HEK293T (cell line): ENCODE data around the gene LIMK1.
"Not testable (repeated sequence)": the region's sequence is repeated elsewhere in the genome, so short reads cannot be mapped to it uniquely, and the experiment has no call there.

Experiments
- CTCF ChIA-PET: fragments of 350-600 bp; formaldehyde crosslinking; extraction: SDS; loops from one replicate; lab custom pipeline; 2021; ENCODE audit warnings: antibody characterized with exemption, inconsistent platforms; lab: Yijun Ruan, JAX
- POLR2A ChIA-PET: fragments of 350-600 bp; formaldehyde crosslinking; extraction: SDS; loops from one replicate; lab custom pipeline; 2020; ENCODE audit warnings: antibody characterized with exemption, inconsistent platforms; lab: Yijun Ruan, JAX
- DNase-seq: peaks from one replicate; pipeline ENCODE4 v3.0.0; 2012; ENCODE audit warnings: mixed read lengths; ENCODE audit errors: extremely low spot score
- ARNT ChIP-seq: fragments of 450-650 bp; IDR thresholded peaks from 2 replicates; pipeline ENCODE4 v1.6.1; 2017; ENCODE audit warnings: mild to moderate bottlenecking
- BHLHE40 ChIP-seq: fragments of 450-650 bp; IDR thresholded peaks from 2 replicates; pipeline ENCODE4 v1.6.1; 2016; ENCODE audit warnings: mild to moderate bottlenecking, moderate library complexity, borderline replicate concordance
- CTBP1 ChIP-seq: fragments of 450-650 bp; IDR thresholded peaks from 2 replicates; pipeline ENCODE4 v1.6.1; 2016; ENCODE audit warnings: borderline replicate concordance
- ELF4 ChIP-seq: fragments of 450-650 bp; IDR thresholded peaks from 2 replicates; pipeline ENCODE4 v1.6.1; 2017; ENCODE audit warnings: antibody characterized with exemption
- FOXA1 ChIP-seq: fragments of 450-650 bp; IDR thresholded peaks from 2 replicates; pipeline ENCODE4 v1.6.1; 2016; ENCODE audit warnings: mild to moderate bottlenecking
- FOXK2 ChIP-seq: fragments of 450-650 bp; IDR thresholded peaks from 2 replicates; pipeline ENCODE4 v1.6.1; 2016; ENCODE audit warnings: mild to moderate bottlenecking
- FOXM1 ChIP-seq: fragments of 450-650 bp; IDR thresholded peaks from 2 replicates; pipeline ENCODE4 v1.6.1; 2017; ENCODE audit warnings: mild to moderate bottlenecking, borderline replicate concordance
- HDGF ChIP-seq: fragments of 450-650 bp; IDR thresholded peaks from 2 replicates; pipeline ENCODE4 v1.6.1; 2017; ENCODE audit warnings: antibody characterized with exemption, borderline replicate concordance
- L3MBTL2 ChIP-seq: fragments of 450-650 bp; conservative IDR thresholded peaks from 2 replicates; pipeline ENCODE4 v1.6.1; 2016; ENCODE audit warnings: mild to moderate bottlenecking
- LEF1 ChIP-seq: fragments of 450-650 bp; IDR thresholded peaks from 2 replicates; pipeline ENCODE4 v1.6.1; 2017; ENCODE audit warnings: mild to moderate bottlenecking, borderline replicate concordance
- NFRKB ChIP-seq: fragments of 450-650 bp; IDR thresholded peaks from 2 replicates; pipeline ENCODE4 v1.6.1; 2016; ENCODE audit warnings: mild to moderate bottlenecking, moderate library complexity
- SP1 ChIP-seq: fragments of 450-650 bp; IDR thresholded peaks from 2 replicates; pipeline ENCODE4 v1.6.1; 2017
- SUZ12 ChIP-seq: fragments of 450-650 bp; IDR thresholded peaks from 2 replicates; pipeline ENCODE4 v1.6.1; 2016; ENCODE audit warnings: mild to moderate bottlenecking
- TARDBP ChIP-seq: fragments of 450-650 bp; IDR thresholded peaks from 2 replicates; pipeline ENCODE4 v1.6.1; 2016
- ZNF384 ChIP-seq: fragments of 450-650 bp; IDR thresholded peaks from 2 replicates; pipeline ENCODE4 v1.6.1; 2016
- TF ChIP-seq, protein P1 (sequence below): fragments of 450-650 bp; IDR thresholded peaks from 2 replicates; pipeline ENCODE4 v1.6.1; 2016

Gene LIMK1

GRCh38 chr7:74115326-74115725 lies 31.7 kb downstream of the LIMK1 start:
- TF ChIP-seq ZNF384: peak; percentile 37; the same call in 1 of the 2 replicates
- no peak for TF ChIP-seq HDGF
- ChIA-PET POLR2A (no interaction called here), CTCF (no interaction called here)
- DNase-seq: peak; percentile 38

DNA sequence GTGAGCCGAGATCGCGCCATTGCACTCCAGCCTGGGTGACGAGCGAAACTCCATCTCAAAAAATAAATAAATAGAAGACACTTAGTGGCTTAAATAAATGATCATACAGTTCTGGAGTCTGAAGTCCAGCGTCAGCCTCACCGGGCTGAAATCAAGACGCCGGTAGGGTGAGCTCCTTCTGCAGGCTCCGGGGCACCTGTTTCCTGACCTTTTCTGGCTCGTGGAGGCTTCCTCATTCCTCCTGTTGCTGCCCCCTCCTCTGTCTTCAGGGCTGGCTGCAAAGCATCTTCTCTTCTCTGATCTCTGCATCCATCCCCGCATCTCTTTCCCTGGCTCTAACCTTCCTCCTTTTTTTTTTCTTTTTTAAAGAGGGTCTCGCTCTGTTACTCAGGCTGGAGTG lies 32.8 kb downstream of the LIMK1 start:
- POLR2A ChIA-PET: no interaction called here

GRCh38 chr7:74119831-74120230 lies 36.2 kb downstream of the LIMK1 start:
- TF ChIP-seq CTBP1: no peak
- TF ChIP-seq SUZ12: no peak
- TF ChIP-seq ELF4: no peak
- TF ChIP-seq NFRKB: no peak
- TF ChIP-seq L3MBTL2: no peak
- TF ChIP-seq FOXM1: no peak
- TF ChIP-seq ARNT: no peak
- TF ChIP-seq FOXA1: no peak
- TF ChIP-seq LEF1: no peak
- no peak for TF ChIP-seq TARDBP
- ChIA-PET CTCF (no interaction called here), POLR2A (no interaction called here)
- DNase-seq: no peak

More for the DNA sequence above, 32.8 kb downstream of the LIMK1 start:
- TF ChIP-seq HDGF (no peak), ARNT (no peak)
- DNase-seq: no peak
- CTCF ChIA-PET: interaction anchor here (0.6 kb wide), 1 partner anchor 24 kb away, joined by 3 read pairs; no protein-coding TSS in a partner anchor

DNA sequence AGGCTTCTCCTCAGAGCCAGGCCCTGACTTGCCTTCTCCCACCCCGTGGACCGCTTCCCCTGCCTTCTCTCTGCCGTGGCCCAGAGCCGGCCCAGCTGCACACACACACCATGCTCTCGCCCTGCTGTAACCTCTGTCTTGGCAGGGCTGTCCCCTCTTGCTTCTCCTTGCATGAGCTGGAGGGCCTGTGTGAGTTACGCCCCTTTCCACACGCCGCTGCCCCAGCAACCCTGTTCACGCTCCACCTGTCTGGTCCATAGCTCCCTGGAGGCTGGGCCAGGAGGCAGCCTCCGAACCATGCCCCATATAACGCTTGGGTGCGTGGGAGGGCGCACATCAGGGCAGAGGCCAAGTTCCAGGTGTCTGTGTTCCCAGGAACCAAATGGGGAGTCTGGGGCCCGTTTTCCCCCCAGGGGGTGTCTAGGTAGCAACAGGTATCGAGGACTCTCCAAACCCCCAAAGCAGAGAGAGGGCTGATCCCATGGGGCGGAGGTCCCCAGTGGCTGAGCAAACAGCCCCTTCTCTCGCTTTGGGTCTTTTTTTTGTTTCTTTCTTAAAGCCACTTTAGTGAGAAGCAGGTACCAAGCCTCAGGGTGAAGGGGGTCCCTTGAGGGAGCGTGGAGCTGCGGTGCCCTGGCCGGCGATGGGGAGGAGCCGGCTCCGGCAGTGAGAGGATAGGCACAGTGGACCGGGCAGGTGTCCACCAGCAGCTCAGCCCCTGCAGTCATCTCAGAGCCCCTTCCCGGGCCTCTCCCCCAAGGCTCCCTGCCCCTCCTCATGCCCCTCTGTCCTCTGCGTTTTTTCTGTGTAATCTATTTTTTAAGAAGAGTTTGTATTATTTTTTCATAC lies 38.0 kb downstream of the LIMK1 start:
- no peak for DNase-seq
- ChIA-PET POLR2A (interaction anchor here (0.6 kb wide), 1 partner anchor 31 kb away, joined by 3 read pairs; no protein-coding TSS in a partner anchor), CTCF (interaction anchor here (0.6 kb wide), 1 partner anchor 10 kb away, joined by 4 read pairs; no protein-coding TSS in a partner anchor)
- TF ChIP-seq LEF1 (no peak), FOXK2 (no peak), ELF4 (no peak), FOXM1 (no peak), SUZ12 (no peak), HDGF (no peak)

DNA sequence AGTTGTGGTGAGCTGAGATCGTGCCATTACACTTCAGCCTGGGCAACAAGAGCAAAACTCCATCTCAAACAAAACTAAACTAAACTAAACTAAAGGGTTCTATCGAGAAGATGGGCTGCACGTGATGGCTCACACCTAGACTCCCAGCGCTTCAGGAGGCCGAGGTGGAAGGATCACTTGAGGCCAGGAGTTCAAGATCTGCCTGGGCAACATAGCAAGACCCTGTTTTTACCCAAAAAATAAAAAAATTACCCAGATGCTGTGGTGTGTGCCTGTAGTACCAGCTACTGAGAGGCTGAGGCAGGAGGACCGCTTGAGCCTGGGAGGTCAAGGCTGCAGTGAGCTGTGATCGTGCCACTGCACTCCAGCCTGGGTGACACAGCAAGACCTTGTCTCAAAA lies 40.3 kb downstream of the LIMK1 start:
- DNase-seq, POLR2A ChIA-PET: not testable (repeated sequence)
- CTCF ChIA-PET: interaction anchor here (0.6 kb wide), 1 partner anchor 20 kb away, joined by 3 read pairs; no protein-coding TSS in a partner anchor

DNA sequence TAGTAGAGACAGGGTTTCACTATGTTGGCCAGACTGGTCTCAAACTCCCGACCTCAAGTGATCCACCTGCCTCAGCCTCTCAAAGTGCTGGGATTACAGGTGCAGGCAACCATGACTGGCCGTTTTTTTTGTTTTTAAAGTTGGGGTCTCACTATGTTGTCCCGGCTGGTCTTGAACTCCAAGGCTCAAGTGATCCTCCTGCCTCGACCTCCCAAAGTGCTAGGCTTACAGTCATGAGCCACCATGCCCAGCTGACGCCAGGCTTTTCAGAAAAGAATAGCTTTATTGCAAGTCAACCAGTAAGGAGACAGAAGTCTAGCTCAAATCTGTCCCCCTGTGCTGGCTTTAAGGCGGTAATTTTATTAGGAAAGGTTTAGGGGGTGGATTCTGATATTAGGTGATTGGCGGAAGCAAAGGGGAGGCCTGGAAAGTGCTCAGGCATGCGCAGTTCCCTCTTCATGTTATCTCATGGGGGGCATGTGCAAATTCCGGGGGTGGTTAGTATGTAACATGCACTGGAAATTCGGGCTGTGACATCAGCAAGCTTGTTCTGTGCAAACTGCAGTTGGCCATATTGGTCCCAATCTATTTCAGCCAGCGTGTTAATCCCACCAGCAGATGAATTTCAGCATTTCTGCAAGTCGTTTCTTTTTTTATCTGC lies 42.7 kb downstream of the LIMK1 start:
- no peak for TF ChIP-seq FOXK2
- TF ChIP-seq TARDBP: no peak
- TF ChIP-seq SUZ12: no peak
- TF ChIP-seq CTBP1: no peak
- TF ChIP-seq NFRKB: no peak
- no peak for TF ChIP-seq ELF4
- TF ChIP-seq FOXM1: no peak
- no peak for TF ChIP-seq SP1
- TF ChIP-seq L3MBTL2: no peak
- TF ChIP-seq ZNF384: no peak
- TF ChIP-seq, protein P1, sequence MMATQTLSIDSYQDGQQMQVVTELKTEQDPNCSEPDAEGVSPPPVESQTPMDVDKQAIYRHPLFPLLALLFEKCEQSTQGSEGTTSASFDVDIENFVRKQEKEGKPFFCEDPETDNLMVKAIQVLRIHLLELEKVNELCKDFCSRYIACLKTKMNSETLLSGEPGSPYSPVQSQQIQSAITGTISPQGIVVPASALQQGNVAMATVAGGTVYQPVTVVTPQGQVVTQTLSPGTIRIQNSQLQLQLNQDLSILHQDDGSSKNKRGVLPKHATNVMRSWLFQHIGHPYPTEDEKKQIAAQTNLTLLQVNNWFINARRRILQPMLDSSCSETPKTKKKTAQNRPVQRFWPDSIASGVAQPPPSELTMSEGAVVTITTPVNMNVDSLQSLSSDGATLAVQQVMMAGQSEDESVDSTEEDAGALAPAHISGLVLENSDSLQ: no peak
- TF ChIP-seq BHLHE40: no peak
- TF ChIP-seq ARNT: no peak
- TF ChIP-seq LEF1: no peak
- TF ChIP-seq FOXA1: no peak
- TF ChIP-seq HDGF: no peak
- CTCF ChIA-PET: no interaction called here
- DNase-seq: no peak
- POLR2A ChIA-PET: no interaction called here

DNA sequence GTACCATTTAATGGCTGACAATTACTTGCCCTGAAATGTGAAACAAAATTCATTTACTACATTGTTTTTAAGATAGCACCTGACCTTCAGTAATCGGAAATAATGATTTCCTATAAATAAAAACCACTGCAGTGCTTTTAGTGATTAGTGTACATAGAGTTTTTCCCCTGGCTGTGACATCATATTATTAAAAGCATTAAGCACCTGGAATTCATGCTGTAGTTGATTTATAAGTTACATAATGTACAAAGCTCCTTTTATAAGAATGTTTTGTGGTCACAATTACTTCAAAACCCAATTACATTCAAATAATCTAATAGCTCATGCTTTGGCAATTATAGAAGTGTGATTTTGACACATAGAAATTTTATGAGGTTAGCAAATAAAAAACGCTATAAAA lies 46.3 kb downstream of the LIMK1 start:
- TF ChIP-seq BHLHE40 (no peak), L3MBTL2 (no peak), ZNF384 (no peak), FOXK2 (no peak), SP1 (no peak), ARNT (no peak), FOXA1 (no peak), HDGF (no peak), FOXM1 (no peak), ELF4 (no peak), CTBP1 (no peak), NFRKB (no peak), LEF1 (no peak), TARDBP (no peak), SUZ12 (no peak)
- TF ChIP-seq, protein P1: no peak
- no peak for DNase-seq
- CTCF ChIA-PET: no interaction called here
- POLR2A ChIA-PET: no interaction called here
